ENCODE data around the gene MXRA8.
"Not testable (repeated sequence)": the region's sequence is repeated elsewhere in the genome, so short reads cannot be mapped to it uniquely, and the experiment has no call there.

Gene MXRA8

GRCh38 chr1:1324084-1324523, 34.3 kb downstream of the MXRA8 start:
- in situ Hi-C loops (cut with HindIII; ENCODE audit: low sequenced_read_pairs) = no loop called here

DNA sequence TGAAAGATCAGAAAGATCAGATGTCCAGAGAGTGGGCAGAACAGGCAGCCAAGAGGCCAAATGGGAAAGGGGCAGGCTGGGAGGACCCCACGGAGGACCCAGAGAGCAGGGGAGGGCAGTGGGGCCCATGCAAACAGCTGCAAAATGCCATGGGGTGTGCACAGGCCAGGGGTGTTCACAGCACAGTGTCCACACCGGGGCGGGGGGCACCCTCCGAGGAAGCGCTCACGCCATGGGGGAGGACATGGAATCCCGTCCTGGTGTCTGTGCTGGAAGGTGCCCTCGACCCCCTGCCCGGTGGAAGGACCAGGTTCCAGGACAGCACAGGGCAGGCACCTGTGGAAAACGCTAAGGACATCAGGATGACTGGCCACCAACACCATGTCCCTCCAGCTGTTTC, 35.4 kb downstream of the MXRA8 start:
- in situ Hi-C loops (cut with HindIII; ENCODE audit: low sequenced_read_pairs) = no loop called here

- in situ Hi-C loops (cut with HindIII; ENCODE audit: low sequenced_read_pairs) = no loop called here
These were observed 35.9 kb downstream of the MXRA8 start for GRCh38 chr1:1322418-1322817.

DNA sequence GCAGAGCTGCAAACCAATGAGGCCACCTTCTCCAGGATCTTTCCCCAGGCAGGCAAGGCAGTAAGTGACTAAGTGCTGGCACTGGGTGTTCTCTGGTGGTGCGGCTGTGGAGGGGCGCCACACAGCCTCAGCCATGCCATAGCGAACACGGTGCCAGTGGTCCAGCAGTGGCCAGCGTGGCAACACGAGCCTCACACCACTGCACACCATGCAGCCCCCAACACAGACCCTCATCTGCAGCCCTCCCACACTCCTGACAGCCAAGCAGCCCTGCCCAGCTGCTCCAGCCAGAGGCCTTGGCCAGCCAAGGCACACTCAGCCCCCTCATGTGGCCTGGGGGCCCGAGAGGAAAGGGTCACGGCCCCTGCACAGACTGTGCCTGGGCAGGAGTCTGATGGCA, 36.9 kb downstream of the MXRA8 start:
- in situ Hi-C loops (cut with HindIII; ENCODE audit: low sequenced_read_pairs) = no loop called here

DNA sequence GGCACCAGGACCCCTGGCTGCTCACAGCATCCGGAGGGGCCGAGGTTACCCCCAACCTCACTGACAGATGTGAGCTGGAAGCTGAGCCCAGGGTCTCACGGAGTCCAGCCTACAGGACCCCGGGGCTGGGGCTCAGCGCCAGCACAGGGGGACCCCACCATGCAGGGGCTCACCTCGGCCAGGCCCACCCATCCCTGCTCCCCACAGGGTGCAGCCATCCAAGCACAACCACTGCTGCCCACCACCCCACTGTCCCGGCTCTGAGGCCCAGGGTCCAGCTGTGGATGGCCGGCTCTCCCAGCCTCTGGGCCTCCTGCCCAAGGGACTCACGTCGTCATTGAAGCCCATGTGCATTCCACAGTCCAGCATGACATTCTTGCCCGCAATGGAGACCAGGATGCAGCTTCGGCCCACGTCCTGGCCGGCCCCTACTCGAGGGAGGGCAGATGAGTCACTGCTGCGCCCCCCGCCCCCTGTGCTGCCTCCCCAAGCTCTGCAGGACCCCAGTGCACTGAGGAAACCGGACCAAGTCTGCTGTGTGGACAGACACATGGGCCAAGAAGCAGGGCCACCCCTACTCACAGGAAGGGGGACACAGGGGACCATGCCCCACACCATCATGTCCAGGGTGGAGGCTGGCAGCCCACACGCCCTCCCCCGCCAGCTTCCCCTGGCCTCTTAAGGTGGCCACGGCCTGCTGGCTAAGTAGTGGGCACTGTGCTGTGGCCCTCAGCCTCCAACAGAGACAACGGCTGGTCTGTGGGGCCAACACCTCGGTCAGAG, 37.5 kb downstream of the MXRA8 start:
- in situ Hi-C loops (cut with HindIII; ENCODE audit: low sequenced_read_pairs) = no loop called here

- in situ Hi-C loops (cut with HindIII; ENCODE audit: low sequenced_read_pairs) = no loop called here
These were observed 38.8 kb downstream of the MXRA8 start for GRCh38 chr1:1319646-1319941.

GRCh38 chr1:1318777-1319645, 39.3 kb downstream of the MXRA8 start:
- in situ Hi-C loops (cut with HindIII; ENCODE audit: low sequenced_read_pairs) = no loop called here

DNA sequence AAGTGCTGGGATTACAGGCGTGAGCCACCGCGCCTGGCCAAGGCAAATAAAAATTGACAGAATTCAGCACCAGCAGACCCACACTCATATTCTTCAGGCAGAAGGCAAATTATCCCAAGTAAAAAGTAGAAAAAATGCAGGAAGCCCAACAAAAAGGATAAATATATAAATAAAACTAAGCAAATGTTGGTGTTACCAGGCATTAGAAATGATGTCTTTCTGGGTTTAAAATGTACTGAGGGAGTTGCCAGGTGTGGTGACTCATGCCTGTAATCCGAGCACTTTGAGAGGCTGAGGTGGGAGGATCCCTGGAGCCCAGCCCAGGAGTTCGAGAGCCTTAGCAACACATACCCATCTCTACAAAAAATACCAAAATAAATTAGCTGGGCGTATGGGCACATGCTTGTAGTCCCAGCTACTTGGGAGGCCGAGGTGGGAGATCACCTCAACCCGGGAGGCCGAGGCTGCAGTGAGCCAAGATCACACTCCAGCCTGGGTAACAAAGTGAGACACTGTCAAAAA, 40.2 kb downstream of the MXRA8 start:
- in situ Hi-C loops (cut with HindIII; ENCODE audit: low sequenced_read_pairs) = no loop called here

DNA sequence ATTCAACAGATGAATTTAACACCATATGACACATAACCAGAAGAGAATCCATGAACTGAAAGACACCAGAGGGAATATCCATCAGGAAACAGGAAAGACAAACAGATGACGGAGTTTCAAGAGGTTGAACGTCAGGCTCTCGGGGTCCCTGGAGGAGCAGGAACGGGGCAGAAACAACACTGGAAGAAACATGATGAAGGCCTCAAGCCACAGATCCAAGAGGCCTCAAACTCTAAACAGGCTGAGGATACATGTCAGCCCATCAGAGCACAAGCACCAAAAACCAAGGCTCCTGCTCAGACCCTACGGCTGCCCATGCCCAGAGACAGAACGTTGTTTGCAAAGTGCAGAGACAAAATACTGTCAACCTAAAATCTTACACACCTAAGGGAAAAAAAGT, 40.9 kb downstream of the MXRA8 start:
- in situ Hi-C loops (cut with HindIII; ENCODE audit: low sequenced_read_pairs) = no loop called here

GRCh38 chr1:1316199-1316598, 42.2 kb downstream of the MXRA8 start:
- in situ Hi-C loops (cut with HindIII; ENCODE audit: low sequenced_read_pairs) = not testable (repeated sequence)

- in situ Hi-C loops (cut with HindIII; ENCODE audit: low sequenced_read_pairs) = no loop called here
These were observed 42.9 kb downstream of the MXRA8 start for GRCh38 chr1:1315435-1315954.

GRCh38 chr1:1314678-1315335, 43.5 kb downstream of the MXRA8 start:
- in situ Hi-C loops (cut with HindIII; ENCODE audit: low sequenced_read_pairs) = no loop called here

DNA sequence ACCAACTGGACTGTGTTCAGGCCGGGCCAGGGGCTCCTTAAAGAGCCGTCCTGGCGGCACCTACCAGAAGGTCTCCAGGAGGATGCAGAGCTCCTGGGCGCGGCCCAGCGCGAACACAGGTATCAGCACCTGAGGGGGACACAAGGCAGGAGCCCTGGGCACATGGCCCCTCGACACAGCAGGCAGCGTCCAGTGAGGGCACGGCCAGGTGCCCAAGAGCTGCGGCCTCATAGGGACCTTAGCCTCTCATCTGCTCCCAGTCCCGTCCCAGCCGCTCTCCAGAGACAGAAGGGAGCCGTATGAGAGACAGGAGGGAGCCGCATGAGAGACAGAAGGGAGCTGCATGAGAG, 44.1 kb downstream of the MXRA8 start:
- in situ Hi-C loops (cut with HindIII; ENCODE audit: low sequenced_read_pairs) = no loop called here

DNA sequence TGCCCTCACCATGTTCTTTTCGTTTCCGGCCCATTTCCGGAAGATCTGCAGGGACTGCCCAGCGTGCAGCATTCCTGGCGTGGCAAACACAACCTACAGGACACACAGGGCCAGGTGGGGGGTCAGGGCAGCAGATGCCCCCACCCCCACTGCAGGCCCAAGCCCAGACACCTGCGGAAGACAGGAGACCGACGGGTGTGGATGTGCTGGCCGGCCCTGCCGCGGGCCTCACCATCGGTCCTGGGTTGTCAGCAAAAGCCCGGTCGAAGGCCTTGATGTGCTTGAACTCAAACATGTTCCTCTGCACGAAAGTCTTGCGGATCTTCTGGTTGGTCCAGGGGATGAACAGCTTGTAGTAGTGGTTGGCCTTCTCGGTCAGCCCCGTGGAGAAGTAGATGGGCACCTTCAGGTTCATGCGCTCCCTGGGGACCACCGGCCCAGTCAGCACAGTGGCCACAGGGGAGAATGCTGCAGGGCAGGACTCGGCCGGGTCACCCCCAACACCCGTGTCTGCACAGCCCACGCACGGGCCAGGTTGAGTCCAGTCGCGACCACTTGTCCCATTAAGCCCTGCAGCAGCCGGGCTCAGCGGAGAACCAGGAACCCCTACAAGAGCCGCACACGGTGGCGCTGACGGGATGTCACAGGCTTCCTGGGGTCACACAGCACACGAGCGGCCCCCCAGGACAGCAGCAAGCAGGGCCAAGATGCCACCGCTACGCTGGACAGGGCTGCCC, 44.7 kb downstream of the MXRA8 start:
- in situ Hi-C loops (cut with HindIII; ENCODE audit: low sequenced_read_pairs) = no loop called here

- in situ Hi-C loops (cut with HindIII; ENCODE audit: low sequenced_read_pairs) = no loop called here
These were observed 45.7 kb downstream of the MXRA8 start for GRCh38 chr1:1312450-1313314.

- in situ Hi-C loops (cut with HindIII; ENCODE audit: low sequenced_read_pairs) = no loop called here
These were observed 46.9 kb downstream of the MXRA8 start for GRCh38 chr1:1311107-1312104.

GRCh38 chr1:1310476-1311053, 47.8 kb downstream of the MXRA8 start:
- in situ Hi-C loops (cut with HindIII; ENCODE audit: low sequenced_read_pairs) = no loop called here

GRCh38 chr1:1310109-1310385, 48.3 kb downstream of the MXRA8 start:
- in situ Hi-C loops (cut with HindIII; ENCODE audit: low sequenced_read_pairs) = no loop called here

Data from DLD1 (cell line).